AML-193 (cell line): ENCODE data around the gene SLIT3.

Experiments
- DNase-seq, 2 experiments: peaks; one replicate each; lab custom pipeline; 2025; lab: John Stamatoyannopoulos, UW

Gene SLIT3

DNA sequence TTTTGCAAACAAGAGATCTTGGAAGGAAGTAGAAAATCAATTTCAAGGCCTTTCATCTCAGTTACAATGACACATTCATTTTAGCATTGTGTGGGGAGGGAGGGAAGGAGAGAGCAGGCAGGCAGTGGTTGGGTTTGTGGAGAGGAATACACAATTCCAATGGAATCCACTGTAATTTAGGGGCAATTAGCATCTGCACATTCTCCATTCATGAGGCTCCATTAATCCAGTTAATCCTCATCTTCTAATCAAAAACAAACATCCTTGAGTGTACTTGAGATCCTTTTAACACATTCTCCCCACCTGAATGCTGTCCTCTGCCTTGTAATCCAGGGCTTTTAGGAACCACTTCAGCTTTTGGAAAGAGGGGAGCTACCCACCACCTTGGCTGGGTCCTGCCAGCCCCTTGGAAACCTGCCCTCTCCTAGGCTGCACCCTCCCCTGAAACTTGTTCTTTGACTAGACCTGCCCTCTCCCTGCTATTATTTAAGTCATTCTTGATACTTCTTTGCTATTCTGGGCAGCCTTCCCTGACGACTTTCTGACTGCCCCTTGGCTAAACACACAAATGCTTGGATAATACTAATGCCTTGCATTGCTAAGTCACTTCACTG, 271.2 kb downstream of the SLIT3 start:
- no peak for DNase-seq

DNA sequence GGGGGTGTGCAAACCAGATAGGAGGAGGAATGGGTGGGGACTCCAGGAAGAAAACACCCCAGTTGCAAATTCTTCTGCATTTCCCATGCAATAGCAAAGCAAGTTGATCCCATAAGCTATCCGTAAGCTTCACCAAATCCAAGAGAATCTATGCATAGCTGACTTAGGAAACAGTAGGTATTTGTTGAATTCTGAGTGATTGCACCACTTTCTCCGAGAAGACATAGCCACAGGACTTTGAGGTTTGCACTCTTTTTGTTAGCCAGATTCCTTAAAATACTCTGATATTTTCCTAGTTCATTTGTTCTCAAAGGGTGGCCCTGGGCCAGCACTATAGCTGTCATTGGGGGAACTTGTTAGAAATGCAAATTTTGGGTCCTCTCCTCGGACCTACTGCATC, 271.9 kb downstream of the SLIT3 start:
- no peak for DNase-seq

DNA sequence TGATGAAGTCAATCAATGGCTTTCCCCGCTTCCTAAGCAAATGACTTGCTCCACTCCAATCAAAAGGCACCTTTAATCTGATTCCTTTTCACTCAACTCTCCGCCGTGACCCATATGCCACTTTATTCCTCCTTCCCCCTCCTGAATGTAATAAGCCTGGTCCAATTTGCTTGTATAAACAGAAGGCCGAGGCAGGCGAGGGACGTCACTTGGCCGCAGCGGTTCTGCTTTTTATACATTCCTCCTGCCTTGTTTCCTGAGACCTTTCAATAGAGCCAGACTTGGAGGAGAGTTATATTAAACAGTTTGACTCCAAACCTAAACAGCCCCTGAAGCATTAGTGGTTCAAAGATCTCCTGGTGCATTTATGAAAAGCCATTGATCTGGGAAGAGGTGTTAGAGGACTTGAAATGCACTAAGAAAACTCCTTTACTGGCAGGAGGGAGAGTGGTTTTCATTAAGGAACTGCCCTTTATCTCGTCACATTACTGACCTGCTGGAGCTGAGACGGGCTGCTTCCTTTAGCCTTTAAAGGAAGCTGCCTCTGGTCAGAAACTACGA, 273.4 kb downstream of the SLIT3 start:
- DNase-seq = no peak

DNA sequence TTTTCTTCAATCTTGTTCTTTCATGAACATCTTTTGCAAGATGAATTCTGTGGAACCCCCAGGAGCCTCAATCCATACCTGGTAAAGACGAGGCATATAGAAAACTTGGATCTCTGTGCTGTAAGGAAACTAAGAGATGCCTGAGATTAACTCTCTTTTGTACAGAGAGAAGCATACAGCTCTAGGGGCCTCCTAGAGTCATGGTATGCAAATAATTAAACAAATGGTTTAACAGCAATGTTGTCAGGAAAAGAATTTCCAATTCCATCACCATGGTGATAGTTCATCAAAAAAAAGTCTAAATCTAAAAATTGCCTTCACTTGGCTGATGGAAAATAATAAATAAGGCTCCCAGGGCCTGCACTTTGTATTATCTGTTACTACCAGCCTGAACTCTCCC, 275.4 kb downstream of the SLIT3 start:
- no peak for DNase-seq

DNA sequence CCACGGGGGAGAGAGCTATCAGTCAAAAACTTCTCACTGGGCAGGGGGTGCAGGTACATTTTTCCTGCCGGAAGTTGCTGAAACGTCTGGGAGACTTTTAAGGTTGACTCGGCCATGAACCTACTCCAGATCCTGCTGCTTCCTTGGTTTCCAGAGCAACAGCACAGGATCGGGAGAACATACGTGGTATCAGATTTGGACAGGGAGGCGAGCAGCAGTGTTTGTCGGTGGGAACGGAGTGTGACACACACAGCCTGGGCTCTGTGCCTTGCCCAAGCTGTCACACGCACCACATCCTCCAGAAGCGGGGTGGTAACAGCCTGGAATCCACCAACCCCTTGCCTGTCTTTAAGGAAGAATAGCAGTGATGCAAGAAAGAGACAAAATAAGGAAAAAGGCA, 276.5 kb downstream of the SLIT3 start:
- no peak for DNase-seq

DNA sequence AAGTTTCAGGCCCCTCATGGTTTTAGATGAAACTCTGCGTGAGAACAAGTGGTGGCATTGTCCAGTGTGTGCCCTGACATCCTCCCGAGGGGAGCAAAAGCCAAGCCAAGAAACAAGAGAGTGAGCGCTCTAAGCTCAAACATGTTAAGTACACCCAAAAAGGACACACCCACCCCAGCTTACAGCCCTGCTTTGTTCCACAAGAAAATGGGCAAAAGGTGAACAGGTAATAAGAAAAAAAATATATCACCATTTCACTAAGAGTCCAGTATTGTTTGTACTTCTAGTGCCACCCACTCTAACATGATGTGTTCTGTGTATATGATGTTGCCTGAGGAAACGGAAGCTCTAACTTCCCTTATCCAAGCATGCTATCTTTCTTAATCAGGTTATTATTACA, 278.2 kb downstream of the SLIT3 start:
- DNase-seq = no peak

DNA sequence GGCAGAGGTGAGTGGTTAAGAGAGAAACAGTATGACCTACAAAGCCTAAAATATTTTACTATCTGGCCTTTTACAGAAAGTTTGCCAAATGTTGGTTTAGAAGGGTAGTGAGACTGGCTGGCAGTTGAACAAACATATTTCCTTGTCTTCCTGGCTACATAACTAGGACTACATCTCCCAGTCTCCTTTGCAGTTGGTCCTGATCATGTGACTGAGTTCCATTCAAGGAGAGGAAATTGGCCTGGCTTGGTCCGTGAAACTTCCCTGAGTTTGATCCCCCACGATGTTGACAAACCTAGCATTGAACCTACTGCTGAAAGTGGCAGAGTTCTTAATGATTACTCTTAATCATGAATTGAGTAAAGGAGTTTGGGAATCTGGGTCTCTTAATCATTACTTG, 280.8 kb downstream of the SLIT3 start:
- DNase-seq = no peak

DNA sequence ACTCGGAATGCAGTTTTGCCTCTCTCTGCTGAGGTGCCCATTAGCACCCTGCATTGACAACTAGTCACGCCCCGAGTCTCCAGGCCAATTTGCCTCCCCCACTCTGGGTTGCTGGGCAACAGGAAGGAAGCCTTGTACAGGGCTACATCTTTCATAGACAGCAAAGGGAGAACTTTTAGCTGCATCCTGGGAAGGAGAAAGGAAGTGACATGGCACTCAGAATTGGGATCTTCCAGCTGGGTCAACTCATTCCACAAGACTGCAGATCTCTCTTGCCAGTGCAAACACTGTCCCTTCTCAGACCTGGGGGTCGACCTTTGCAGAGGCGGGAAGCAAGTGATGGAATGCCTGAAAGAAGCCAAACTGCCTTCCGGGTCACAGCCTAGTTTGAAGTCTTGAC, 282.0 kb downstream of the SLIT3 start:
- no peak for DNase-seq

DNA sequence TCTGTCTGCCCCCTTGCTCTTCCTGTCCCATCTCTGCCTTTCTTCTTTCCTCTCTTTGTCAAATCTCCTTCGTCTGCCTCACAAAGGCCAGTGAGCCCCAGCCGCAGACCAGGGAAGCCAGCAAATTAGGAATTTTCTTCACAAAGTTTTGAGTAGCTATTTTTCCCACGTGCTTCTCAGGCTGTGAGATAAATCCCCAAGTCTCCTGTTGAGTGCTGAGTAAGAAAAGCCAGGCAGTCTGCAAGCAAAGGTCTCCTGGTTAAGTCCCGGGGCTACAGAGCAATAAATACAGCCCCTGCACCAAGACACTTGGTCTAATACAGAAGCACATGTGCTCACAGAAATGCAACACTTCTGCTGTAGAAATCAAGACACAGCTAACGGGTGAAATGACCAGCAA, 284.9 kb downstream of the SLIT3 start:
- DNase-seq = no peak

DNA sequence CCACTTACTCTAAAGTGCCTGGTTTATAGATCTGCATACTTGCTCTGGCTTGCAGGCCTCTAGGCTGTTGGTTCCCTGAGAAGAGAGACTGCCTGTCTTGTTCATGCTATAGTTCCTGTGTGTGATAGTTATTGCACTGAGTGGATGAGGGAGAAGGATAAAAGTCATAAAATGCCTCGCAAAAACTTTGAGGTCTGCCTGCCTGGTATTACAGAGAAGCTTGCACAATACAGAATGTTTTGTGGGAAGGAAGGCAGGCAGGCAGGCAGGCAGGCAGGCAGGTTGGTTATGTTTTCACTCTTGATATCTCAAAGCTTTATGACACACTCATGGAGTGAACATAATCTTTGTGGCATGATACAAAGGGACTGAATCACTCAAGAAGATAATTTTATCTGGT, 287.1 kb downstream of the SLIT3 start:
- no peak for DNase-seq

DNA sequence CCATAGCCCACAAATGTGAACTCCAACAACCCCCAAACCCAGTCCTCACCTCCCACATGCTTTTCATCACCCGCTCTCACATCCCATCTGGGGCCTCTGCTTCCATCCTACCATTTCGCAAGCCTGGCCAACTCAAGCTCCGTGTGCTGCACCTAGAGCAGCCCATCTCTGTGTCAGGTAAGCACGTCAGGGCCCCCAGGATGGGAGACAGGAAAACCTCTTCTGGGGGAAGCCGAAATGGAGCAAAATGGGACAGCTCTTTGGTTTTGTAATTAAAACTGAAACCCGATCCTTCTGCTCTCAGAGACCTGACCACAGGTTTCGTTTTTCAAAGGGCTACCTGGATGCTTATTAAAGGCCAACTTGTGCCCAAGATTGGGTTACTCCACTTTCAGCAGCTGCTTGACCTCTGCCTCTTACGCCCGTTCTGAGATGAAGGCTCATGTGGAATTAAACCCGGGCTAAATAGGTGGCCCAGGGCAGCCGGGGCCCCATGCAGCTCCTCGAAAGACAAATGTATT, 287.7 kb downstream of the SLIT3 start:
- DNase-seq = no peak

DNA sequence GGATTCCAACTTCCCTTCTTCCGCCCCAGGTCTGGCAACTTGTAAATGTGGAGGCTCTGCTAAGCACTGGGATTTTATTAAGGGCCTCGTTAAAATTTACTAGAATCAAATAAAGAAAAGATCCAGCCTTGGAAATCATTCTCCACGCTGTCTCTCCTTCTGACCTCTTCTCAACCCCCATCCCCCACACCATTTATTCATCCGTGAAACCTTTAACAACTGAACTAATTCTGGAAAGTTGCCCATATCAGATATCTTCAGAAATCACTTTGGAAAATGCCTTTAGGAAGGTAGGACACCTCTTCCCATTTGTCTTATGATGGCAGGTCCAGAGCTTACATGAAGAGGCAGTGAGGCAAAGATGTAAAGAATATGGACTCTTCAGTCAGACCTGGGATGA, 288.5 kb downstream of the SLIT3 start:
- no peak for DNase-seq

DNA sequence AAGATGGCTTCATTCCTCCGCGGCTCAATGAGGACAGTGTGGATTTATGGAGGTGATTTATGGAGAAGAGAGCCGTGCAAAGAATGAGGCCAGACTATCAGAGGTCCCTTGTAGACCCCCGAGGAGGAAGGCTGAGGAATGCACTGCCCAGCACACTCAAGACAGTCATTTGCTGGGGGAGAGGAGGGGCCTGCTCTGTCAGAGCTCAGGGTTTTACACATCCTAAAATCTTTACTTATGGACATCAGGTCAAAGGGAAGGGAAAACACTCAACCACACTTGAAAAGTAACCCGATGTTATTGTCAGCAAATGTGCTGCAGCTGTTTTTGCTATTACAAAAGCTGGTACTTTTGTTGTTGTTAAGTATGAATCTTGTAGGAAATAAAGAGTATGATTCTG, 289.5 kb downstream of the SLIT3 start:
- DNase-seq = no peak

DNA sequence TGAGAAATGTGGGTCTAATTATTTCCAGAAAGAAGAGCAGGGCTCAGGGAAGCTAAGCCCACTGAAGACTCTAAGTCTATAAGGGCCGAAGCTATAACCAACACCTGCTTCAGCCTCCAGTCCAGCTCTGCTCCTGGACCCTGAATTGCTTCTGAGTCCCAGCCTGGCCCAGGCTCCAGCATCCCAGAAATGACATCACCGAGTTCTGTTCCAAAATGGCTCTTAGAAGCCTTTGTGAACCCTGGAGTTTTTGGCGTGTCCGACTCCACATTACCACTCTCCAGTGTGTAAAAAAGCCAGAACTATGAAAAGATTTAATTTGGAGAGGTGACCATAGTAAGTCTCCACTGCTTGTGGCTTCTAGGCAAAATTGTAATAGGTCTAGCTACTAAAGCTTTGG, 289.9 kb downstream of the SLIT3 start:
- no peak for DNase-seq

DNA sequence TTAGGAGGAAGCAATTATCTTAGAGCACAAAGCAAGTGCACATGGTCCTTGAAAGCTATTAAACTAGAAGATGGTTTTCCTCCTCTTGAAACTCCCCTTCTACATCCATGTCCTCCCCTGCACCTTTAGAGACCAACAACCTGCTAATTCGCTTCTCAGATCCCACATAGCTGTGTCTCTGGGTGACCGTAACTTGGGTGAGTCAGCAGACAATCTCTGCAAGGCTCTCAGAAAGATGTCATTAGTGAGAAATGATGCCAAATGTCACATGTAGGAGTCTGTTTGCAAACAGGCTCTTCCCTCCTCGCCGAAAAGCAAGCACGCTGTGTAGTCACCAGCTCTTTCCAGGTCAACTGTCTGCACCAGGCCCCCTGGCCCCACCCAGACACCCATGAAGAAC, 291.8 kb downstream of the SLIT3 start:
- no peak for DNase-seq

DNA sequence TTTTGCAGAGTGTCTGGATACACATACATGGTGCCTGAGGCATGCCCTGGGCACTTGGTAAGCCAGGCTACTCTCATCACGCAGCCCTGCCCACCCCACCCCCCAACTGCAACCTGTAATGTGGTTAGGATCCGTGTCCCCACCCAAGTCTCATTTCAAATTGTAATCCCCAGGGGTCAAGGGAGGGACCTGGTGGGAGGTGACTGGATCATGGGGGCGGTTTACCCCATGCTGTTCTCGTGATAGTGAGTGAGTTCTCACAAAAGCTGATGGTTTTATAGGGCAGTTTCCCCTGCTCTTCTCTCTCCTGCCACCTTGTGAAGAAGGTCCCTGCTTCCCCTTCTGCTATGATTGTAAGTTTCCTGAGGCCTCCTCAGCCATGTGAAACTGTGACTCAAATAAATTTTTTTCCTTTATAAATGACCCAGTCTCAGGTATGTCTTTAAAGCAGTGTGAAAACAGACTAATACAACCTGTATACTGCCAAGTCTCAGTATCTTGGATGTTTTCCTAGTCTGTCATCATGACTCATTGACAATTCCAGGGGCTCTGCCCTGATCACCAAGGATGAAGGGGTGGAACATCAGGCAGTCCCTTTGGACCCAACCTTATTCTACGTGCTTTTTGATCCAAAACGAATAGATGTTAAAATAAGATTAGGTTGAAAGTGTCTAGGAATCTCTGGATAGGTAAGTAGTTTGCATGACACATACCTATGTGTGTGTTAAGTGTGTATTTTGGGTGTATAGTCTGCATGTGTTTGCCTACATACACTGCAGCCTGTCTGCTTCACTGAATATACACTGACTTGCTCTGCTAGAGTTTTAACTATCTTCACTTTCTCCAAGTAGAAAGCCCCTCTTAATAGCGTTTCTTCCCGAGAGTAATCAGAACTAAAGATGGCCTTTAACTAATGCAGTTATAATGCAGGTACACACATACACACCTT, 293.8 kb downstream of the SLIT3 start:
- no peak for DNase-seq

DNA sequence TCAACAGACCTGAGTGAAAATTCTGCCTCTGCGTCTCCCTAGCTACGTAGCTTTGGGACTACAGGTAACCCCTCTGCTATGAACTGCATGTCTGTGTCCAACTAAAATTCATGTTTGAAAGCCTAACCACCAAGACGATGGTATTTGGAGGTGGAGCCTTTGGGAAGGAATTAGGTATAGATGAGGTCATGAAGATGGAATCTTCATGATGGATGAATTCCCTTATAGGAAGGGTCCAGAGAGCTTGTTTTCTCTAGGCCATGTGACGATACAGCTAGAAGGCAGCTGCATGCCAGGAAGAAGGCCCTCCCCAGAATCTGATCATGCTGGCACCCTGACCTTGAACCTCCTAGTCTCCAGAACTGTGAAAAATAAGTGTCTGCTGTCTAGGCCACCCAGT, 296.4 kb downstream of the SLIT3 start:
- DNase-seq = no peak

DNA sequence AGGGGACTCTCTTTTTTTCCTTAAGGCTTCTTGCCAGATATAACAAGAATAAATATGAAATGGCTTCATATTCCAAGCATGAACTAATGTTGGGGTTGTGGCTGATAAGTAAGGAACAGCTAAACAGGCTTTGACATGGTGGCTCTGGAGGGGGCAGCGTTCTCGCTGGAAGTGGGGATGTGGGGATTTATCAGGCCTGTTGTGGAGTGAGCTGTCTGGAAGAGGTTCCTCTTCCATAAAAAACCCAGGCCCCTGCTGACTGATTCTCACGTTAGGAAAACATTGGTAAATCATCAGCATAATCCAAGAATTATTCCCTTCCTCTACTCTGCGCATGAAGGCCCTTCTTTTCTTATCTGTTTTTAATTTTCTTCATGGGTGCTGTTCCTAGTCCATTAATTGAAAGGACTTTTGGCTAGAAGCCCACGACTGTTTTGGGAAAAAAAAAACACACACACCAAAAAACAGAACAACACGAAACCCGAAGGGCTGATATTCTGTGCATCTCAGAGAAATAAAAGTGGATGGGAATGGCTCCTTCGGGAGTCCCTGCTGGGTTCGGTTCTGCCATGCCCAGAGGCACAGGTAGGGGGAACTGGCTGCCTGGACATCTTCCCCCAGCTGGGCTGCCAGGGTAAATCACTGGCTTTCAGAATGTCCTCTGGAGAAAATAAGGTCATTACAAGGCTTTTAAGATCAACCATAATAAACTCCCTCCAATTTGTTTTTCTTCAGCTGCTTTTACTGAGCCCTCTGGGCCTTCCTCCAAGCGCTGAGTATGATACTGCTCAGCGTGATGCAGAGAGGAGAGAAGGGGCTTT, 297.0 kb downstream of the SLIT3 start:
- no peak for DNase-seq

DNA sequence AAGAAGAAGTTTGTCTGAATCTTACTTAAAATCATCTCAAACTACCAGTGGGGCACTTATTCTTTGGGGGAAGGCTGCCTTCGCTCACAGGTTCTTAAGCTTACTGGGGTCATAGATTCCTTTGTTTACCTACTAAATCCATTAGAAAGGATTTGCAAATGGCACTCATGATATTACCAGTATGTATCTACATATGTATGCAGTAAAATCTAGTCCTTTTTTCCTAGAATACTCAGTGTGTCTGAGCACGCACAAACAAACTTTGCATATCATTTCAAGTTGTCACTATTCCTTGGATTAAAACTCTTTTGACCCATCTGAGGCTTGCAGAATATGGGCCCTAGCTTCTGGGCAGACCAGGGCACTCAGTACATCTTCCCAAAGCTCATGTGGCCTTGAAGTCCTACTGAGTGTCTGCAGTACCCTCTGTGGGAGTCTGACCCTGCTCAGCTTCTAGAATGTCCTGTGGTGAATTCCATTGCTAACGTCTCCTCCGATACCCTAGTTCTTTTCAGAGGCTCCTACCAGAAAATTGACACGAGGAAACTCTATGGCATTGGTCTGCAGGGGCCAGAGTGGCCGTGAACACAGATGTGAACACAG, 297.9 kb downstream of the SLIT3 start:
- DNase-seq = no peak

DNA sequence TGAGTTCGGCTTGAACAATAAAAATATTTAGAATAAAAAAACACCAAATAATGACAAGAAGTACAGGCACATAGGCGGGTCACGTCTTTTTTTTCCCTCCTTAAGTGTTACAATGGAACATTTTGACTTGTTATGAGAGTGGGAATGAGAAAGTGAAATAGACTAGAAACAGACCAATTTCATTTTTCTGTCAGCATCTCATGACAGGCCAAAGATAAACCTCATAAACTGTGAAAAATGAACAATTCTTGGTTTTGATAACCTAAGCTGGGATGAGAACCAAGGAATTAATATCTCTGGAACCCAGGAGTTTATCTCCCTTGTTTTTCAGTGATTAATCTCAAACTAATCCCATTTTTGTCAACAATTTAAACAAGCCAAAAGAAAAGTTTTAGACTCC, 299.5 kb downstream of the SLIT3 start:
- no peak for DNase-seq

DNA sequence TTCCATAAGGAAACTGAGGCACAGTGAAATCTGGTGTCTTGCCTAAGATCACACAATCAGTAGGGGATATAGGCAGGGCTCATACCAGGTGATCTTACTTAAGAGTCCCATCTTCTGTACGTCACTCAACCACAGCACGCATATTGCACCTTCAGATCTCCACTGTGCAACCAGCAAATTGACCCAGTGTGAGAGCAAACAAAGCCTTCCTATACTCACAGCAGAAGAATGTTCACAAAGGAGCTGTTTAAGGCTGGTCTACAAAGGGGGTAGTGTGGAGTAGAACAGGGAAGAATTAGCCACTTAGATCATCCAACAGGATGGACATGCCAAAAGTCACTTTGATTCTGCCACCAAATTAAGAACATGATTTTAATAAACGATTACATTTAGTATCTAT, 305.9 kb downstream of the SLIT3 start:
- no peak for DNase-seq

DNA sequence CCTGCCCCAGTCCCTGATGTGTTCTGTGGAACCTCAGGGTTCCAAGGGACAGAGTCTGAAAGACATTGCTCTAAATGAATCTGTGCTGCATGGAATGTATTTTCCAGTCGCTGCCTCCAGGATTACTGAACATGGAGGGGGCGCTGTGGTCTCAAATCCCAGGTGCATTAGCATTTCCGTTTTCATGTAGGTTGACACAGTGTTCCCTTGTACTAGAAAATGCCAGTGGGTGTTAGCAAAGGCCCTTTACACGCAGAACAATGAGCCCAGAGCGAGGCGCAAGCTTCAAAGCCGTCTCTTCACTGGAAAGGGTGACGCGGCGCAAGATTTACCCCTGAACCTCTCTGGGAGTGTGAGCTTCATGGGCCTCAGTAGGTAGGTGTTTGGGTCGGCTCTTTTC, 308.3 kb downstream of the SLIT3 start:
- DNase-seq = no peak
